ENCODE data around the gene HARBI1. TPM values are rescaled to one million over a fixed set of nuclear protein-coding genes. Genes with fewer than 3 reads are reported as not detected.
"Not testable (repeated sequence)": the region's sequence is repeated elsewhere in the genome, so short reads cannot be mapped to it uniquely, and the experiment has no call there.

The HARBI1 gene
- total and polyA plus RNA-seq, 8 donors: 1.0 to 4.0 (median 2.3) TPM; not detected in 3

DNA sequence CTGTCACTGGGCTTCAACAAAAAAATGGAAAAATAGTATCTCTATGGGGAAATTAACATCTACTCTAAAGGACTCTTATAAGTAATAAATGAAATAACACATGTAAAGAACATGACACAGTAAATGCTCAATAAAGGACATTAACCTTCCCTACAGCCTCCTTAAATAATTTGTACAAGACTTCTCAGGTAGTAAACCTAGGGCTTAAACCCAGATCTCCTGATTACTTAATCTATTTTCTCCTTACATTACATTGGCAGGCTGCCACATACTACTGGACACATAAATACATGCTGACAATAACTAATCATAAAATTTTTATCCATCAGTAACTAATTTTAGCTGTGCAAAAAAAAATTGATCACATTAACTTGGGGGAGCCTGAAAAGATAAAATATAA, 28.1 kb downstream of the HARBI1 start:
- intact Hi-C loops (cut with DNase I; ENCODE audit: low total_unique reads): no loop called here
- no peaks in the 10 kb centered on the region for H3K9me3 ChIP-seq

DNA sequence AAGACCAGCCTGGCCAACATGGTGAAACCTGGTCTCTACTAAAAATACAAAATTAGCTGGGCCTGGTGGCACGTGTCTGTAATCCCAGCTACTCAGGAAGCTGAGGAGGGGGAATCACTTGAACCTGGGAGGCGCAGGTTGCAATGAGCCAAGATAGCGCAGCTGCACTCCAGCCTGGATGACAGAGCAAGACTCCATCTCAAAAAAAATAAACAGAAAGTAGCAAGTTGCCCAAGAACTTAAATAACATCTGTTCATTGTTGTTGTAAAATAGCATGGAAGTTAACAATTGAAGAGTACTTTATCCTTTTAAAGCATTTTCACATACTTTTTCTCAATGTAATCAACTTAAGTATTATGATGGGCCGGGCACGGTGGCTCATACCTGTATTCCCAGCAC, 28.9 kb downstream of the HARBI1 start:
- DNase-seq: no peak
- Histone ChIP-seq H3K9me3 (no peaks in the 10 kb centered on the region), H3K27ac (no peak overlapping the region), H3K4me3 (no peak overlapping the region), H3K36me3 (no peaks in the 10 kb centered on the region), H3K27me3 (no peaks in the 10 kb centered on the region), H3K4me1 (peaks cover 30 to 59% (median 48%) of the 10 kb centered on the region in 4 donors)
- intact Hi-C loops (cut with DNase I; ENCODE audit: low total_unique reads): no loop called here
- 80 to 87% (median 84%) methylated on average over 5 of the region's 5 CpGs for WGBS, 5 donors
- no peak for TF ChIP-seq POLR2AphosphoS5 (IDR thresholded peaks at IDR 0.05)
- TF ChIP-seq POLR2A (IDR thresholded peaks at IDR 0.05): no peak
- TF ChIP-seq, protein P1, sequence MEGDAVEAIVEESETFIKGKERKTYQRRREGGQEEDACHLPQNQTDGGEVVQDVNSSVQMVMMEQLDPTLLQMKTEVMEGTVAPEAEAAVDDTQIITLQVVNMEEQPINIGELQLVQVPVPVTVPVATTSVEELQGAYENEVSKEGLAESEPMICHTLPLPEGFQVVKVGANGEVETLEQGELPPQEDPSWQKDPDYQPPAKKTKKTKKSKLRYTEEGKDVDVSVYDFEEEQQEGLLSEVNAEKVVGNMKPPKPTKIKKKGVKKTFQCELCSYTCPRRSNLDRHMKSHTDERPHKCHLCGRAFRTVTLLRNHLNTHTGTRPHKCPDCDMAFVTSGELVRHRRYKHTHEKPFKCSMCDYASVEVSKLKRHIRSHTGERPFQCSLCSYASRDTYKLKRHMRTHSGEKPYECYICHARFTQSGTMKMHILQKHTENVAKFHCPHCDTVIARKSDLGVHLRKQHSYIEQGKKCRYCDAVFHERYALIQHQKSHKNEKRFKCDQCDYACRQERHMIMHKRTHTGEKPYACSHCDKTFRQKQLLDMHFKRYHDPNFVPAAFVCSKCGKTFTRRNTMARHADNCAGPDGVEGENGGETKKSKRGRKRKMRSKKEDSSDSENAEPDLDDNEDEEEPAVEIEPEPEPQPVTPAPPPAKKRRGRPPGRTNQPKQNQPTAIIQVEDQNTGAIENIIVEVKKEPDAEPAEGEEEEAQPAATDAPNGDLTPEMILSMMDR (IDR thresholded peaks at IDR 0.05): no peak
- no peak for TF ChIP-seq EP300 (IDR thresholded peaks at IDR 0.05)

More for the DNA sequence above, 28.1 kb downstream of the HARBI1 start:
- TF ChIP-seq POLR2AphosphoS5 (IDR thresholded peaks at IDR 0.05) (no peak), EP300 (IDR thresholded peaks at IDR 0.05) (no peak), POLR2A (IDR thresholded peaks at IDR 0.05) (no peak)
- TF ChIP-seq, protein P1 (IDR thresholded peaks at IDR 0.05): no peak
- Histone ChIP-seq H3K27ac (no peak overlapping the region), H3K27me3 (no peaks in the 10 kb centered on the region), H3K4me1 (peaks cover 33 to 62% (median 49%) of the 10 kb centered on the region in 4 donors), H3K4me3 (no peak overlapping the region), H3K36me3 (no peaks in the 10 kb centered on the region)
- no peak for DNase-seq

DNA sequence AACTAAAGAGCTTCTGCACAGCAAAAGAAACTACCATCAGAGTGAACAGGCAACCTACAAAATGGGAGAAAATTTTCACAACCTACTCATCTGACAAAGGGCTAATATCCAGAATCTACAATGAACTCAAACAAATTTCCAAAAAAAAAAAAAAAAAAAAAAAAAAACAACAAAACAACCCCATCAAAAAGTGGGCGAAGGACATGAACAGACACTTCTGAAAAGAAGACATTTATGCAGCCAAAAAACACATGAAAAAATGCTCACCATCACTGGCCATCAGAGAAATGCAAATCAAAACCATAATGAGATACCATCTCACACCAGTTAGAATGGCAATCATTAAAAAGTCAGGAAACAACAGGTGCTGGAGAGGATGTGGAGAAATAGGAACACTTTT, 33.5 kb downstream of the HARBI1 start:
- intact Hi-C loops (cut with DNase I; ENCODE audit: low total_unique reads); DNase-seq; H3K36me3 ChIP-seq; H3K27ac ChIP-seq; H3K4me3 ChIP-seq; H3K9me3 ChIP-seq; H3K27me3 ChIP-seq: not testable (repeated sequence)
- peaks cover 0 to 50% (median 16%) of the 10 kb centered on the region in 4 donors for H3K4me1 ChIP-seq
- 100% methylated on average over 1 of the region's 1 CpG; no CpG with 5 or more reads in 1 of the 5 donors for WGBS, 5 donors

GRCh38 chr11:46582588-46582987, 34.4 kb downstream of the HARBI1 start:
- TF ChIP-seq EP300 (IDR thresholded peaks at IDR 0.05): no peak
- TF ChIP-seq POLR2A (IDR thresholded peaks at IDR 0.05): no peak
- no peak for TF ChIP-seq POLR2AphosphoS5 (IDR thresholded peaks at IDR 0.05)
- TF ChIP-seq, protein P1 (IDR thresholded peaks at IDR 0.05): no peak

DNA sequence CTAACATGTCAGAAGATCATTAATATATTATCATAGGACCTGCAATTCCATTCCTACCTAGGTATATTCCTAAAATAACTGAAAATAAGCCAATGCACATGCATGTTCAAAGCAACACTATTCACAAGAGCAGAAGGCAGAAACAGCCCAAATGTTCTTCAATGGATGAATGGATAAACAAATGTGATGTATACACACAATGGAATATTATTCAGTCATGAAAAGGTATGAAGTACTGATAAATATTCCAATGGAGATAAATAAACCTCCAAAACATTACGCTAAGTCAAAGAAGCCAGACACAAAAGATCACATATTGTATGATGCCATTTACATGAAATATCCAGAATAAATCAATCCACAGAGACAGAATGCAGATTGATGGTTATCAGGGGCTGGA, 40.0 kb downstream of the HARBI1 start:
- no peak overlapping the region for H3K27ac ChIP-seq
- H3K9me3 ChIP-seq: no peaks in the 10 kb centered on the region
- DNase-seq: no peak
- H3K4me3 ChIP-seq: no peak overlapping the region
- intact Hi-C loops (cut with DNase I; ENCODE audit: low total_unique reads): no loop called here
- TF ChIP-seq, protein P1 (IDR thresholded peaks at IDR 0.05): no peak
- TF ChIP-seq POLR2A (IDR thresholded peaks at IDR 0.05): no peak
- no peak for TF ChIP-seq EP300 (IDR thresholded peaks at IDR 0.05)
- no peak for TF ChIP-seq POLR2AphosphoS5 (IDR thresholded peaks at IDR 0.05)
- H3K36me3 ChIP-seq: peaks cover 0 to 6% (median 0%) of the 10 kb centered on the region in 4 donors
- no peaks in the 10 kb centered on the region for H3K27me3 ChIP-seq
- 93 to 100% (median 96%) methylated on average over 1 of the region's 1 CpG for WGBS, 5 donors
- H3K4me1 ChIP-seq: peaks cover 0 to 58% (median 18%) of the 10 kb centered on the region in 4 donors

More at GRCh38 chr11:46582588-46582987, 34.4 kb downstream of the HARBI1 start:
- intact Hi-C loops (cut with DNase I; ENCODE audit: low total_unique reads): no loop called here
- Histone ChIP-seq H3K4me3 (no peak overlapping the region), H3K27ac (peak overlapping the region in 1 of 5 donors; percentile 7), H3K4me1 (peaks cover 0 to 49% (median 14%) of the 10 kb centered on the region in 4 donors), H3K36me3 (peaks cover 0 to 6% (median 0%) of the 10 kb centered on the region in 4 donors), H3K9me3 (no peaks in the 10 kb centered on the region), H3K27me3 (no peaks in the 10 kb centered on the region)
- WGBS, 5 donors: 29 to 67% (median 49%) methylated on average over 5 of the region's 5 CpGs
- no peak for DNase-seq
